Prostate gland (tissue), 2 donors: Measurements from ENCODE around the gene RABGAP1L. TPM values are rescaled to one million over a fixed set of nuclear protein-coding genes. Genes with fewer than 3 reads are reported as not detected.
A peak's percentile ranks its signal among the peaks of the same experiment; 100 is the strongest.

Experiments used
- DNase-seq: peaks from one replicate; pipeline ENCODE4 v3.0.0-alpha.2; 2019; ENCODE audit warnings: low spot score
- H3K27ac ChIP-seq, 2 donors: fragments of 200-600 bp; sonication (generic); 2 replicates each; pipeline ENCODE4 v1.5.1; 2017 to 2019
- H3K27me3 ChIP-seq: fragments of 200-600 bp; sonication (generic); replicated peaks from 2 replicates; pipeline ENCODE4 v1.5.1; 2019; ENCODE audit not compliant: insufficient read depth
- H3K36me3 ChIP-seq, 2 donors: fragments of 200-600 bp; sonication (generic); 1 replicate in 1 of 2; 2 replicates in 1 of 2; pipeline versions ENCODE4 v1.5.1 to v1.8.1; 2017 to 2019
- H3K4me1 ChIP-seq: fragments of 200-600 bp; sonication (generic); replicated peaks from 2 replicates; pipeline ENCODE4 v1.5.1; 2019
- H3K4me3 ChIP-seq, 2 donors: fragments of 200-600 bp; sonication (generic); 2 replicates each; pipeline ENCODE4 v1.5.1; 2017 to 2019
- H3K9me3 ChIP-seq: fragments of 200-600 bp; sonication (generic); 2 replicates; pipeline ENCODE4 v1.5.1; 2017
- POLR2A ChIP-seq: fragments of 450-650 bp; IDR thresholded peaks from one replicate; pipeline ENCODE4 v1.6.1; 2016; ENCODE audit warnings: antibody characterized with exemption, mild to moderate bottlenecking
- POLR2AphosphoS5 ChIP-seq: sonication (generic); formaldehyde crosslinking; IDR thresholded peaks from one replicate; pipeline ENCODE4 v1.6.1; 2017; ENCODE audit warnings: antibody characterized with exemption
- WGBS: methylation state at CpG from one replicate; pipeline ENCODE4 v1.1.5; 2018; 5-methylcytosine and 5-hydroxymethylcytosine counted together
- intact Hi-C: fragments of 100-400 bp; cut with DNase I; formaldehyde crosslinking; loops from one replicate; pipeline ENCODE4 v1.14.2; 2022
- total RNA-seq, 2 donors: library from RNA; depleted of rRNA; stranded (reverse); fragments of >200 nt; gene quantifications; one replicate each; pipeline ENCODE4 v1.1.0, GENCODE V29; 2016
- TF ChIP-seq, protein P1 (sequence below), 4 experiments: fragments of 200-600 bp in 2 of 4; fragments of 450-650 bp in 2 of 4; sonication (generic) in 2 of 4; IDR thresholded peaks; 1 replicate in 3 of 4; 2 replicates in 1 of 4; pipeline ENCODE4 v1.5.1; 2016 to 2019; ENCODE audit warnings: antibody characterized with exemption in 4 of 4, mild to moderate bottlenecking in 2 of 4, moderate library complexity in 2 of 4

RABGAP1L gene
- total RNA-seq, 2 donors from 2014 or later, result 32.3 to 41.5 TPM

GRCh38 chr1:174795806-174796205, 636.5 kb downstream of the RABGAP1L start:
- Histone ChIP-seq H3K9me3 (no peaks in the 10 kb centered on the region), H3K4me3 (no peak overlapping the region), H3K27me3 (no peaks in the 10 kb centered on the region), H3K36me3 (no peaks in the 10 kb centered on the region), H3K27ac (no peak overlapping the region), H3K4me1 (no peaks in the 10 kb centered on the region)
- DNase-seq, result no peak
- intact Hi-C loops, result no loop called here
- WGBS, result 86% methylated on average over 2 of the region's 2 CpGs
- TF ChIP-seq, protein P1, sequence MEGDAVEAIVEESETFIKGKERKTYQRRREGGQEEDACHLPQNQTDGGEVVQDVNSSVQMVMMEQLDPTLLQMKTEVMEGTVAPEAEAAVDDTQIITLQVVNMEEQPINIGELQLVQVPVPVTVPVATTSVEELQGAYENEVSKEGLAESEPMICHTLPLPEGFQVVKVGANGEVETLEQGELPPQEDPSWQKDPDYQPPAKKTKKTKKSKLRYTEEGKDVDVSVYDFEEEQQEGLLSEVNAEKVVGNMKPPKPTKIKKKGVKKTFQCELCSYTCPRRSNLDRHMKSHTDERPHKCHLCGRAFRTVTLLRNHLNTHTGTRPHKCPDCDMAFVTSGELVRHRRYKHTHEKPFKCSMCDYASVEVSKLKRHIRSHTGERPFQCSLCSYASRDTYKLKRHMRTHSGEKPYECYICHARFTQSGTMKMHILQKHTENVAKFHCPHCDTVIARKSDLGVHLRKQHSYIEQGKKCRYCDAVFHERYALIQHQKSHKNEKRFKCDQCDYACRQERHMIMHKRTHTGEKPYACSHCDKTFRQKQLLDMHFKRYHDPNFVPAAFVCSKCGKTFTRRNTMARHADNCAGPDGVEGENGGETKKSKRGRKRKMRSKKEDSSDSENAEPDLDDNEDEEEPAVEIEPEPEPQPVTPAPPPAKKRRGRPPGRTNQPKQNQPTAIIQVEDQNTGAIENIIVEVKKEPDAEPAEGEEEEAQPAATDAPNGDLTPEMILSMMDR (IDR thresholded peaks at IDR 0.05), result no peak
- no peak for TF ChIP-seq POLR2AphosphoS5
- TF ChIP-seq POLR2A, result no peak

- no peak overlapping the region for H3K4me3 ChIP-seq
- TF ChIP-seq, protein P1 (IDR thresholded peaks at IDR 0.05), result no peak
- no peak for TF ChIP-seq POLR2A
- no peak for TF ChIP-seq POLR2AphosphoS5
- 94% methylated on average over 2 of the region's 2 CpGs for WGBS
- H3K27ac ChIP-seq, result no peak overlapping the region
- intact Hi-C loops, result no loop called here
- no peaks in the 10 kb centered on the region for H3K27me3 ChIP-seq
- H3K9me3 ChIP-seq, result no peaks in the 10 kb centered on the region
- no peaks in the 10 kb centered on the region for H3K4me1 ChIP-seq
- DNase-seq, result no peak
- no peaks in the 10 kb centered on the region for H3K36me3 ChIP-seq
Observed at GRCh38 chr1:174797398-174797797, 638.1 kb downstream of the RABGAP1L start.

DNA sequence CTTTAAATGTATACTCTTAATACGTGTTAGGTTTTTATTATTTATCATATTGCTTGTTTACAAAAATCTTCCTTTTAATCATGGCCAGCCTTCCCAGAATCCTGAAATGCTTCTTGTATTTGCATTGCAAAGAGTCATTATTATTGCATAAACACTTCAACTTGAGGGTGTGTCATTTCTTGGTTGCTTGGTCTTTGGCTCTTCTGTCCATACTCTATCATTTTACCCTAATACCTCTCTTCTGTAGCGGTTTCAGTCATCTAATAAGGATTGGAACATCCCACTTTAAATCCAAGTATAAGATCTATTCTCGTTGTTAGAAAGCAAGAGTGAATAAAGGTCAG, 639.8 kb downstream of the RABGAP1L start:
- no peaks in the 10 kb centered on the region for H3K36me3 ChIP-seq
- no peaks in the 10 kb centered on the region for H3K4me1 ChIP-seq
- intact Hi-C loops, result no loop called here
- no peaks in the 10 kb centered on the region for H3K9me3 ChIP-seq
- no peak overlapping the region for H3K27ac ChIP-seq
- no peaks in the 10 kb centered on the region for H3K27me3 ChIP-seq
- 32% methylated on average over 3 of the region's 3 CpGs for WGBS
- peak overlapping the region; percentile 34 to 39 for H3K4me3 ChIP-seq
- TF ChIP-seq POLR2AphosphoS5 (no peak), POLR2A (no peak)
- DNase-seq, result no peak

DNA sequence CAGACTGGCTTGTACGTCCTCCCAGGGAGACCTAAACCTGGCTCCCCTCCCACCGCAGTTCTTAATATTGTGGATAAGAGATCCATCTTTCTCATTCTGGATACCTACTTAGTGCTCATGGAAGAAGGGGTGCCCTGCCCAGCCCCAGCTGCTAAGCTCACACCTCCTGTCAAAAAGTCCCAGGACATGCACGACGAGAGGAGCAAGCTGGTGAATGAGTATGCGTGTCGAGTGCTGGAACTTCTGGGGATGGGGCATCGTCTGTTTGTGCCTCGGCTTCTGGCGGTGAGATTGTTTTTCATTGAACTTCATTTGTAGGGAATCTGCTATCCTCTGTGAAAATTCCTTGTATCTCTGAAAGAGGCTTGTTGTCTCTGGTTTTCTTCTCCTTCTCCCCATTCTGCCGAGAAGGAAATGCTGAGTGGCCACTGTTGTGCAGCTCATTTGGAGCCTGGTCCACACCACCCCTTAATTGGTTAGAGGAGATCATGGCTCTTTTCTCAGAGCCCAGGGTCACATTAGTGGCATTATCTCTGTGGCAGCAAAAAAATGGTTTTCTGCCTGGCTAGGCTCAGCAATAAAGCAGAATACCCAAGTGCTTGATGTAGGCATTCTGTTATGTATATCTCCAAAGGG, 641.0 kb downstream of the RABGAP1L start:
- H3K27me3 ChIP-seq, result no peaks in the 10 kb centered on the region
- no peaks in the 10 kb centered on the region for H3K36me3 ChIP-seq
- H3K27ac ChIP-seq, result peak overlapping the region in 1 of 2 donors; percentile 53
- H3K9me3 ChIP-seq, result no peaks in the 10 kb centered on the region
- 4% methylated on average over 10 of the region's 10 CpGs for WGBS
- TF ChIP-seq POLR2A (no peak), POLR2AphosphoS5 (no peak)
- TF ChIP-seq, protein P1 (IDR thresholded peaks at IDR 0.05), result no peak
- intact Hi-C loops, result no loop called here
- H3K4me1 ChIP-seq, result no peaks in the 10 kb centered on the region
- peak; percentile 6 for DNase-seq
- peak overlapping the region; percentile 34 to 39 for H3K4me3 ChIP-seq

DNA sequence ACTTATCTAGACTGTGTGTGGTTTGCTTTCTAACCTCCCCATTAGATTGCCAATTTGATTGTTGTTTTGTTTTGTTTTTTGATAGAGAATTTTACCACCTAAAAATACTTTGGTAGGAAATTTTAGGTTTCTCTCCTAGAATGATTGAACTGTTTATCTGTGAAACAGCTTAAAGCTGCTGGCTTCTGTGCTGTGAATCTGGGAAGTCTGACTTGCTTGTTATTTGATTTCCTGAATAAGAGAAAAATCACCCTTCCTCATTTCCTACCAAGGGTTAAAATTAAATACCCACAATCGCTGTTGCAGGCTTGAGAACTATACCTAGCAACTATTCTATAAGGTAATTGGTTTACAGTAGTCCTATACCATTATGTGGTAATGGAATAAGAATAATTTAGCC, 641.6 kb downstream of the RABGAP1L start:
- Histone ChIP-seq H3K27ac (no peak overlapping the region), H3K9me3 (no peaks in the 10 kb centered on the region), H3K4me1 (no peaks in the 10 kb centered on the region), H3K27me3 (no peaks in the 10 kb centered on the region), H3K4me3 (peak overlapping the region in 1 of 2 donors; percentile 39), H3K36me3 (no peaks in the 10 kb centered on the region)
- TF ChIP-seq POLR2A, result no peak
- no peak for TF ChIP-seq POLR2AphosphoS5
- TF ChIP-seq, protein P1 (IDR thresholded peaks at IDR 0.05), result no peak
- 44% methylated on average over 1 of the region's 1 CpG for WGBS
- DNase-seq, result no peak
- intact Hi-C loops, result no loop called here
